ENCODE results near the gene ZSWIM5. TPM values are rescaled to one million over a fixed set of nuclear protein-coding genes. Genes with fewer than 3 reads are reported as not detected.

ZSWIM5 gene
- total and polyA plus RNA-seq, 9 of the 15 experiments (the other 6 are each of a cell fraction or from before 2014, with no cell fraction given): under 0.01 to 0.07 (median 0.03) TPM; not detected in 3

GRCh38 chr1:44970317-44970716 lies 236.1 kb downstream of the ZSWIM5 start (continued):
- TF ChIP-seq SNIP1 (IDR thresholded peaks at IDR 0.05; ENCODE audit: low read depth) (no peak), PTRF (tag; IDR thresholded peaks at IDR 0.05) (no peak), E2F1 (CRISPR knock-in tag; IDR thresholded peaks at IDR 0.05) (no peak), U2AF1 (optimal IDR thresholded peaks at IDR 0.05; ENCODE audit: low read depth, low read length) (no peak), POLR3G (IDR thresholded peaks at IDR 0.05; ENCODE audit: extremely low read depth, insufficient read length, insufficient replicate concordance) (no peak), ETV6 (IDR thresholded peaks at IDR 0.05; ENCODE audit: borderline replicate concordance in 1 of 2, low read depth in 2 of 2, low read length in 1 of 2) (no peak), ETV6 (CRISPR knock-in tag; IDR thresholded peaks at IDR 0.05; ENCODE audit: borderline replicate concordance) (no peak), RBM39 (optimal IDR thresholded peaks at IDR 0.05; ENCODE audit: low read depth, low read length) (no peak), TBP (optimal IDR thresholded peaks at IDR 0.05; ENCODE audit: low read depth, low read length) (no peak)

Other genes with a start within 250 kb of the ZSWIM5 start
- gene EIF2B3, start 220.0 kb downstream of the ZSWIM5 start, total RNA-seq (2014; rRNA removed): 94.5 and 101 TPM in 2 replicates
- gene EIF2B3, start 220.0 kb downstream of the ZSWIM5 start, total RNA-seq (2014; rRNA removed; fragmentation: Illumina TruSeq; extraction: Trizol): 184 and 199 TPM in 2 replicates
- gene EIF2B3, start 220.0 kb downstream of the ZSWIM5 start, total RNA-seq (2015; rRNA removed; fragmentation: Illumina TruSeq; extraction: Trizol): 141 and 149 TPM in 2 replicates
- 124 and 127 TPM in 2 replicates for gene EIF2B3, start 220.0 kb downstream of the ZSWIM5 start, total RNA-seq (2021)
- 119 and 161 TPM in 2 replicates for gene EIF2B3, start 220.0 kb downstream of the ZSWIM5 start, polyA plus RNA-seq (2011; rRNA removed)
- gene EIF2B3, start 220.0 kb downstream of the ZSWIM5 start, polyA plus RNA-seq (2014; fragmentation: Illumina TruSeq; extraction: Trizol): 128 and 148 TPM in 2 replicates
- gene EIF2B3, start 220.0 kb downstream of the ZSWIM5 start, polyA plus RNA-seq (2014; fragmentation: Nextera tagmentation; extraction: Ambion mirVana): 100 to 1,000 TPM; 393 to 523 TPM
- 118 and 121 TPM in 2 replicates for gene EIF2B3, start 220.0 kb downstream of the ZSWIM5 start, polyA plus RNA-seq (2014; rRNA removed)
- gene HECTD3, start 195.3 kb downstream of the ZSWIM5 start, total RNA-seq (2014; rRNA removed): 18.9 and 24.5 TPM in 2 replicates
- 12.4 and 15.0 TPM in 2 replicates for gene HECTD3, start 195.3 kb downstream of the ZSWIM5 start, total RNA-seq (2014; rRNA removed; fragmentation: Illumina TruSeq; extraction: Trizol)
- 15.3 and 16.9 TPM in 2 replicates for gene HECTD3, start 195.3 kb downstream of the ZSWIM5 start, total RNA-seq (2015; rRNA removed; fragmentation: Illumina TruSeq; extraction: Trizol)
- gene HECTD3, start 195.3 kb downstream of the ZSWIM5 start, total RNA-seq (2021): 50.7 and 50.8 TPM in 2 replicates
- 37.8 and 45.2 TPM in 2 replicates for gene HECTD3, start 195.3 kb downstream of the ZSWIM5 start, polyA plus RNA-seq (2011; rRNA removed)
- gene HECTD3, start 195.3 kb downstream of the ZSWIM5 start, polyA plus RNA-seq (2014; fragmentation: Illumina TruSeq; extraction: Trizol): 42.2 and 43.9 TPM in 2 replicates
- 1 to 10 TPM; 6.3 to 9.8 TPM for gene HECTD3, start 195.3 kb downstream of the ZSWIM5 start, polyA plus RNA-seq (2014; fragmentation: Nextera tagmentation; extraction: Ambion mirVana)
- 32.4 and 42.2 TPM in 2 replicates for gene HECTD3, start 195.3 kb downstream of the ZSWIM5 start, polyA plus RNA-seq (2014; rRNA removed)
- 781 and 785 TPM in 2 replicates for gene UROD, start 194.4 kb downstream of the ZSWIM5 start, total RNA-seq (2014; rRNA removed)
- 415 and 533 TPM in 2 replicates for gene UROD, start 194.4 kb downstream of the ZSWIM5 start, total RNA-seq (2014; rRNA removed; fragmentation: Illumina TruSeq; extraction: Trizol)
- 534 and 555 TPM in 2 replicates for gene UROD, start 194.4 kb downstream of the ZSWIM5 start, total RNA-seq (2015; rRNA removed; fragmentation: Illumina TruSeq; extraction: Trizol)
- gene UROD, start 194.4 kb downstream of the ZSWIM5 start, total RNA-seq (2021): 636 and 644 TPM in 2 replicates
- 1,018 and 1,100 TPM in 2 replicates for gene UROD, start 194.4 kb downstream of the ZSWIM5 start, polyA plus RNA-seq (2011; rRNA removed)
- 977 and 1,110 TPM in 2 replicates for gene UROD, start 194.4 kb downstream of the ZSWIM5 start, polyA plus RNA-seq (2014; fragmentation: Illumina TruSeq; extraction: Trizol)
- gene UROD, start 194.4 kb downstream of the ZSWIM5 start, polyA plus RNA-seq (2014; fragmentation: Nextera tagmentation; extraction: Ambion mirVana): 1,000 to 10,000 TPM; 2,545 to 2,933 TPM
- gene UROD, start 194.4 kb downstream of the ZSWIM5 start, polyA plus RNA-seq (2014; rRNA removed): 1,156 and 1,201 TPM in 2 replicates
- not detected in 2 replicates for gene HPDL, start 120.3 kb upstream of the ZSWIM5 start, total RNA-seq (2014; rRNA removed)
- not detected in 2 replicates for gene HPDL, start 120.3 kb upstream of the ZSWIM5 start, total RNA-seq (2014; rRNA removed; fragmentation: Illumina TruSeq; extraction: Trizol)
- gene HPDL, start 120.3 kb upstream of the ZSWIM5 start, total RNA-seq (2015; rRNA removed; fragmentation: Illumina TruSeq; extraction: Trizol): not detected in 2 replicates
- not detected in 2 replicates for gene HPDL, start 120.3 kb upstream of the ZSWIM5 start, total RNA-seq (2021)
- gene HPDL, start 120.3 kb upstream of the ZSWIM5 start, polyA plus RNA-seq (2011; rRNA removed): not detected in 2 replicates
- not detected in 2 replicates for gene HPDL, start 120.3 kb upstream of the ZSWIM5 start, polyA plus RNA-seq (2014; fragmentation: Illumina TruSeq; extraction: Trizol)
- gene HPDL, start 120.3 kb upstream of the ZSWIM5 start, polyA plus RNA-seq (2014; fragmentation: Nextera tagmentation; extraction: Ambion mirVana): not detected
- gene HPDL, start 120.3 kb upstream of the ZSWIM5 start, polyA plus RNA-seq (2014; rRNA removed): not detected in 2 replicates
- 36.7 and 46.9 TPM in 2 replicates for gene TOE1, start 133.6 kb upstream of the ZSWIM5 start, total RNA-seq (2014; rRNA removed)
- gene TOE1, start 133.6 kb upstream of the ZSWIM5 start, total RNA-seq (2014; rRNA removed; fragmentation: Illumina TruSeq; extraction: Trizol): 25.0 and 32.1 TPM in 2 replicates
- gene TOE1, start 133.6 kb upstream of the ZSWIM5 start, total RNA-seq (2015; rRNA removed; fragmentation: Illumina TruSeq; extraction: Trizol): 46.5 and 46.9 TPM in 2 replicates
- gene TOE1, start 133.6 kb upstream of the ZSWIM5 start, total RNA-seq (2021): 32.5 and 33.9 TPM in 2 replicates
- 30.4 and 36.0 TPM in 2 replicates for gene TOE1, start 133.6 kb upstream of the ZSWIM5 start, polyA plus RNA-seq (2011; rRNA removed)
- gene TOE1, start 133.6 kb upstream of the ZSWIM5 start, polyA plus RNA-seq (2014; fragmentation: Illumina TruSeq; extraction: Trizol): 40.1 and 47.2 TPM in 2 replicates
- gene TOE1, start 133.6 kb upstream of the ZSWIM5 start, polyA plus RNA-seq (2014; fragmentation: Nextera tagmentation; extraction: Ambion mirVana): 10 to 100 TPM; 59.8 to 85.7 TPM
- gene TOE1, start 133.6 kb upstream of the ZSWIM5 start, polyA plus RNA-seq (2014; rRNA removed): 38.0 and 44.8 TPM in 2 replicates
- 32.1 and 36.8 TPM in 2 replicates for gene MUTYH, start 133.8 kb upstream of the ZSWIM5 start, total RNA-seq (2014; rRNA removed)
- 13.0 and 16.5 TPM in 2 replicates for gene MUTYH, start 133.8 kb upstream of the ZSWIM5 start, total RNA-seq (2014; rRNA removed; fragmentation: Illumina TruSeq; extraction: Trizol)
- gene MUTYH, start 133.8 kb upstream of the ZSWIM5 start, total RNA-seq (2015; rRNA removed; fragmentation: Illumina TruSeq; extraction: Trizol): 26.8 and 29.0 TPM in 2 replicates
- 36.1 and 37.8 TPM in 2 replicates for gene MUTYH, start 133.8 kb upstream of the ZSWIM5 start, total RNA-seq (2021)
- gene MUTYH, start 133.8 kb upstream of the ZSWIM5 start, polyA plus RNA-seq (2011; rRNA removed): 23.6 and 39.9 TPM in 2 replicates
- 32.7 and 35.6 TPM in 2 replicates for gene MUTYH, start 133.8 kb upstream of the ZSWIM5 start, polyA plus RNA-seq (2014; fragmentation: Illumina TruSeq; extraction: Trizol)
- gene MUTYH, start 133.8 kb upstream of the ZSWIM5 start, polyA plus RNA-seq (2014; fragmentation: Nextera tagmentation; extraction: Ambion mirVana): 1 to 10 TPM; 3.4 to 6.2 TPM
- gene MUTYH, start 133.8 kb upstream of the ZSWIM5 start, polyA plus RNA-seq (2014; rRNA removed): 46.2 and 53.5 TPM in 2 replicates